HUDEP-2 (cell line): ENCODE data around the gene LMOD2.
"Not testable (repeated sequence)": the region's sequence is repeated elsewhere in the genome, so short reads cannot be mapped to it uniquely, and the experiment has no call there.

Source experiments
- DNase-seq, 76 experiments: peaks; one replicate each; lab custom pipeline; 2025; ENCODE audit not compliant: unreplicated experiment in 76 of 76; lab: John Stamatoyannopoulos, UW

The LMOD2 gene, protein sequence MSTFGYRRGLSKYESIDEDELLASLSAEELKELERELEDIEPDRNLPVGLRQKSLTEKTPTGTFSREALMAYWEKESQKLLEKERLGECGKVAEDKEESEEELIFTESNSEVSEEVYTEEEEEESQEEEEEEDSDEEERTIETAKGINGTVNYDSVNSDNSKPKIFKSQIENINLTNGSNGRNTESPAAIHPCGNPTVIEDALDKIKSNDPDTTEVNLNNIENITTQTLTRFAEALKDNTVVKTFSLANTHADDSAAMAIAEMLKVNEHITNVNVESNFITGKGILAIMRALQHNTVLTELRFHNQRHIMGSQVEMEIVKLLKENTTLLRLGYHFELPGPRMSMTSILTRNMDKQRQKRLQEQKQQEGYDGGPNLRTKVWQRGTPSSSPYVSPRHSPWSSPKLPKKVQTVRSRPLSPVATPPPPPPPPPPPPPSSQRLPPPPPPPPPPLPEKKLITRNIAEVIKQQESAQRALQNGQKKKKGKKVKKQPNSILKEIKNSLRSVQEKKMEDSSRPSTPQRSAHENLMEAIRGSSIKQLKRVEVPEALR

DNA sequence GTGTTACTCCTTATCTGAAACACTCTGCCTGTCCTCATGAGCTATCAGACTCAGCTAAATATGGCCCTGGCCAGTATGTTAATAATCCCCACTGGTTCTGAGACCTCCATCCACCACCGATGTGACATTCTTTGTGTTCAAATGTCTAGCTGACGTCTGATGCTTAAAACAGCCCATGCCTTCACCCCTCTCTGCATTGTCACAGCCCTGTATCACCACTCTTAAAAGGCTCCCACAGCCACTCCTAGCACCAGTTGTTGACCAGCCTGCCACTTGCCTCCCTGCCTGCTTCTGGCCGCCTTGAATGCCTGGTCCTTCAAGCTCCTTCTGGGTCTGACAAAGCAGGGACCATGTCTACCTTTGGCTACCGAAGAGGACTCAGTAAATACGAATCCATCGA, at the start of gene LMOD2:
Gene LMOD2, plus strand, starts transcription at position 253 of the 400 bp plus-strand sequence. Its CDS starts 98 bp downstream, at position 351.
- no peak for DNase-seq

- no peak for DNase-seq
Measured at GRCh38 chr7:123607423-123607975, 48.2 kb upstream of the LMOD2 start.

- DNase-seq: no peak
Measured at GRCh38 chr7:123608991-123609882, 46.4 kb upstream of the LMOD2 start.

DNA sequence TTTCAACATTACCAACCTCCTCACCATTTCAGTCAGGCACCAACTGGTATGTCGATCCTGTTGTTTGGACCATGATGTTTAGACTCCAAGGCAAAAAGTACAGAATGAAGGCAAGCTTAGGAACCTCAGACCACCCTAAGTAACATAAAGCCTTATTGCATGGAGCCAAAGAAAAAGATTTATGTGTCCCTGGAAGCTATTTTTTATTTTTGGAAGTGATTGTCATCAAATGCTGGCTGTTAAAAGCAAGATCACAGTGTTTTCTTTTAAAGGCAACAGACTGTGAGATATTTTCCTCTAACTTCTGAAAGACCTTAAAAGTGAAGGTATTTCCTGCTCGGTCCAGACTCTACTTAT, 45.8 kb upstream of the LMOD2 start:
- no peak for DNase-seq

GRCh38 chr7:123612024-123612423, 43.6 kb upstream of the LMOD2 start:
- DNase-seq: no peak

DNA sequence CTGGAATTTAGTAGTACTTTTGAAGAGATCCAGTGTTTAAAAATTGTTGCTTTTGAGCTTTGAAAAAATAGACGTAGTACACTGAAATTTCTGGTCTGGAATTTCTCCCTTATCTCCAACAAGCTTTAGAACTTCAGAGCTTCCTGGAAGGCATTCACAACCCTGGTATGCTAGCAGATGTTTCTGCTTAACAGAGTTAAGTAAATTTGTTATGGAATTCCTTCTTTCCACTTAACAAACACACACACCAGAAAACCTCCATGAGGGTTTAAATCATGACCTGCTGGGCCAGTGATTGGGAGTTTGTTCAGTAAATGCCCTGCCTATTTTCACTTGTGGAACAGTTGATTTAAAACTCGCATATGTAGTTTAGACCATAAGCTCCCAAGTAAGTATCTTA, 40.3 kb upstream of the LMOD2 start:
- DNase-seq: no peak

DNA sequence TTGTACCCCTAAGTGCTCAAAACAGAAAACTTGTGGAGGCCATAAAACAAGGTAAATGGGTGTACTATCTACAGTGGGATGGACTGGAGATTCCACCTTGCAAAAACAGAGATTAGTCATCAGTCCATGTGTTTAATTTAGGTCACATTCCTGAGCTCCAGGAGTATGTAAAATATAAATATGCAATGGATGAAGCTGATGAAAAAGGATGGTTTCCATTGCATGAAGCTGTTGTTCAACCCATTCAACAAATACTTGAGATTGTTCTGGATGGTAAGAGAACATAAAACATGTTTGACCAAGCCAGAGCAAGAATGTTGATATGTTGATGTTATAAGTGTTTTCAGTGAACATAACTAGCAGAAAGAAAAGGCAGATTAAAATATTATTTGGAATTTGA, 39.4 kb upstream of the LMOD2 start:
- DNase-seq: no peak

DNA sequence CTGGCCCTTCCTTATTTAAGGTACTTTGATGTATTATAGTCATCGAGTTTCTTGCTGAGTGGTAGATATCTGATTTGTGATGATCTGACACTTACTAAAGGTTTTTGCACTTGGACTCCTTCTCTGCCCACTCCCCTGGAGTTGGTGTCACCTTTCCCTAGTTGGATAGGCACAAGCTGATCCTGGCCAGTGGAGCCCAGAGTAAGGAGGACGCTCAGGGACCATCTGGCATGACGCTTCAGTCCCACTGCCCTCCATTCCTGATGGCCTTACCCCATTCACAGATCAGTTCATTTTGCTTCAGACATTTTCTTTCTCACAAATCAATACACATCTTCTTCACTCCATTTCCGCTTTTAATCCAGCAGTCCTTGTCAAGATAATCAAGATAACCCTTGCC, 34.0 kb upstream of the LMOD2 start:
- DNase-seq: no peak

DNA sequence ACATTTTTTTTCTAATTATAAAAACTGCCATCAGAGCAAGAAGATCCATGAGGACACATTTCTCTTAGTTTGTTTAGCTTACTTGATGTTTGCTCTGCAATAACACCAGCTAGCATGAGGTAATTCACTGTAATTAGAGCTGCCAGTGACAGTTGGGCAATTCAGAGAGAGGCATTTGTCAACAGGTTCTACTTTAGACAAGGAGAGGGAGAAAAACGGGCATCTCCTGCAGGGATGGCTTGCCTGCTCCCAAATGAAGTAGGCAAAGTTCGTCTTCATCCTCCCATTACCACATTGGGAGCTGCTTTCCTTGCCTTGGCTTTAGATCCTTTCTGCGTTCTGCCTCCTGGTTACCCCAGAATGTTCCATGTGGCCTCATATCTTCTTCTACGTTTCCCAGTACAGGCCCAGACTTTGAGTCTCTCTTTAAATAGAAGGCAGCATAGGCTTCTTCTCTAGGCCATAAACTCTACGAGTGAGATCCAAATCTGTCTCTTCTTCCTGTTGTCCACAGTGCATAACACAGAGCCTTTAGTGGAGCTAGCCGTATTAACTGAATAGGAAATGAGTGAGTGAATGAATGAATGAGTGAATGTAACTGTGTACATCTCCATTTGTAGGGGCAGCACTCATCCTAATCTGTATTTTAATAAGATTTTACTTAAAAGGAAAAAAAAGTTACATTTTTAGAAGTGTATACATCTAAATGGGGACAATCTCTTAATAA, 32.8 kb upstream of the LMOD2 start:
- DNase-seq: no peak

- DNase-seq: peak in 46 of 76 experiments; percentile 1 to 62 (median 27)
Measured at GRCh38 chr7:123624527-123625183, 31.0 kb upstream of the LMOD2 start.

- DNase-seq: no peak
Measured at GRCh38 chr7:123625254-123625653, 30.4 kb upstream of the LMOD2 start.

- DNase-seq: no peak
Measured at GRCh38 chr7:123627851-123628250, 27.8 kb upstream of the LMOD2 start.

DNA sequence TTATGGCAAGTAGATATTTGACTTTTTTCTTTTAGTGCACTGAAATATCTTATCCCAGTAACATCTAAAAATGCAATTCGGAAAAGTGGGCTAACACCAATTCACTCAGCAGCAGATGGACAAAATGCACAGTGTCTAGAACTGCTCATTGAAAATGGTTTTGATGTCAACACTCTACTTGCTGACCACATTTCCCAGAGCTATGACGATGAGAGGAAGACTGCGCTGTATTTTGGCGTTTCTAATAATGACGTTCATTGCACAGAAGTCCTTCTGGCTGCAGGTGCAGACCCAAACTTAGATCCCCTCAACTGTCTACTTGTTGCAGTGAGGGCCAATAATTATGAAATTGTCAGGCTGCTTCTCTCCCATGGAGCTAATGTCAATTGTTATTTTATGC, 26.8 kb upstream of the LMOD2 start:
- no peak for DNase-seq

DNA sequence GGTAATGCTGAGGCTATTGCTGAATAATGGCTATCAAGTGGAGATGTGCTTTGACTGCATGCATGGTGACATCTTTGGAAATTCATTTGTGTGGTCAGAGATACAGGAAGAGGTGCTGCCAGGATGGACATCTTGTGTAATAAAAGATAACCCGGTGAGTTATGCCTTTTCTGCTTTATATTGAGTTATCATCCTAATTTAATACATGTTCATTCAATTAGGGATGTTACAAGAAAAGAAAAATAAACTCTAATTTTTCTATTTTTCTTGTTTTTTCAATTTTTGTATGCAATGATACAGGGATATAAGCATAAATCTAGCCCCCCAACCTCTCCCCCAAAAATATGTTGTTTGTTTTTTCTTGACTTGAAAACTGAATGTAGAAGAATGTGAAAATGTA, 26.4 kb upstream of the LMOD2 start:
- DNase-seq: no peak

- no peak for DNase-seq
Measured at GRCh38 chr7:123632808-123633207, 22.9 kb upstream of the LMOD2 start.

DNA sequence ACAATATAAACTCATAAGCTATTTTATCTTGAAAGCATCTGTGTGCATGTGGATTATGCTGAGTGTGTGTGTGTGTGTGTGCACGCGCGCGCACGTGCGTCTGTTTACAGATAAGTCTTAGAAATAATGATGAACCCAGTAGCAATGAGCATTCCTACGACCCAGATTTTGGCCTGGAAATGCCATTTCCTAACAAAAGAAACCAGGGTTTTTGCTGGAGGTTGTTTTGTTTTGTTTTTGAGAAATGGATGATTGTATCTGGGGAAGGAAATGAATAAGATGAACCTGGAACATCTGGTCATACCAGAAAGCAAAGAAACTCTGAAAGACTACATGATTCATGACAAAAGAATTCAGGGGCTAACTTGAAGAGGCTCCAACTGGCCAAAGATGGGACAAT, 22.1 kb upstream of the LMOD2 start:
- DNase-seq: no peak

- not testable (repeated sequence) for DNase-seq
Measured at GRCh38 chr7:123634011-123634573, 21.6 kb upstream of the LMOD2 start.

GRCh38 chr7:123635551-123636359, 19.9 kb upstream of the LMOD2 start:
- DNase-seq: peak in 7 of 76 experiments; percentile 3 to 11 (median 6)

GRCh38 chr7:123637203-123637602, 18.5 kb upstream of the LMOD2 start:
- DNase-seq: peak in 1 of 76 experiments; percentile 4
